ENCODE measurements around the gene ISL2. TPM values are rescaled to one million over a fixed set of nuclear protein-coding genes. Genes with fewer than 3 reads are reported as not detected.

ISL2 gene
- polyA plus RNA-seq, 3 donors = 0.40 to 2.3 (median 0.52) TPM

DNA sequence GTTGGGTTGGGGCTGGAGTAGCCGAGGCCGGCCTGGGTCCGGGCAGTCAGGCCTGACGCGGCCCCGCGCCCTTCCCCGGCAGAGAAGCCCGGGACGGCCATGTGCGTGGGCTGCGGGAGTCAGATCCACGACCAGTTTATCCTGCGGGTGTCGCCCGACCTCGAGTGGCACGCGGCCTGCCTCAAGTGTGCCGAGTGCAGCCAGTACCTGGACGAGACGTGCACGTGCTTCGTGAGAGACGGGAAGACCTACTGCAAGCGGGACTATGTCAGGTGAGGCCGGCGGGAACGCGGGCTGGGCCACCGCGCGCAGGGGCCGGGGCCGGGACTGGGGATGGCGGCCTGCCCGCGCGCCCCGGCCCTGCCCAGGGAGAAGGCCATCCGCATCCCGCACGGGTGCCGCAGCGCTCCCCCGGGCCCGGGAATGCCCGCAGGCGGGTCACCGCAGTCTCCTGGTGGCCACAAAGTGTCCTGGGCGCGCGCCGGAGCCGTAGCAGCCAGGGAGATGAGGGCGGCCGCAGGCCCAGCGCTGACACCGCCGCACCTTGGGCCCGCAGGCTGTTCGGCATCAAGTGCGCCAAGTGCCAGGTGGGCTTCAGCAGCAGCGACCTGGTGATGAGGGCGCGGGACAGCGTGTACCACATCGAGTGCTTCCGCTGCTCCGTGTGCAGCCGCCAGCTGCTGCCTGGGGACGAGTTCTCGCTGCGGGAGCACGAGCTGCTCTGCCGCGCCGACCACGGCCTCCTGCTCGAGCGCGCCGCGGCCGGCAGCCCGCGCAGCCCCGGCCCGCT lies 1.3 kb downstream of the ISL2 start:
- Histone ChIP-seq H3K27me3 (ENCODE audit: control insufficient read depth in 2 of 2, insufficient read depth in 2 of 2, low read length in 2 of 2) (peaks cover 58 to 86% of the 10 kb centered on the region in 2 donors), H3K9ac (ENCODE audit: insufficient read depth, low read length, poor library complexity, severe bottlenecking) (peak overlapping the region; percentile 10), H3K36me3 (replicated peaks in 1 of 2; ENCODE audit: control insufficient read depth in 1 of 2, insufficient read depth in 2 of 2, low read length in 2 of 2) (no peaks in the 10 kb centered on the region), H2AFZ (ENCODE audit: insufficient read depth, low read depth, low read length, poor library complexity, severe bottlenecking) (peak overlapping the region; percentile 65), H3K27ac (ENCODE audit: low read depth in 1 of 2, low read length in 2 of 2) (no peak overlapping the region), H3K4me2 (replicated peaks; ENCODE audit: extremely low read depth, low read length, poor library complexity, severe bottlenecking) (peak overlapping the region; percentile 91), H3K9me3 (replicated peaks in 1 of 2; ENCODE audit: control insufficient read depth in 1 of 2, insufficient read depth in 1 of 2, low read length in 2 of 2) (peaks cover 9 to 40% of the 10 kb centered on the region in 2 donors), H3K79me2 (ENCODE audit: insufficient read depth, low read length) (no peaks in the 10 kb centered on the region), H4K20me1 (ENCODE audit: insufficient read depth, low read length) (peaks cover 31% of the 10 kb centered on the region), H3K4me3 (replicated peaks in 1 of 3; ENCODE audit: low read depth in 2 of 3, low read length in 3 of 3) (peak overlapping the region; percentile 19 to 79 (median 24)), H3K4me1 (ENCODE audit: control insufficient read depth in 1 of 2, insufficient read depth in 2 of 2, low read length in 2 of 2) (peaks cover 77 to 81% of the 10 kb centered on the region in 2 donors)
- Mint-ChIP-seq H3K4me1 (peaks cover 70% of the 10 kb centered on the region), H3K4me3 (peak overlapping the region; percentile 83 to 99), H3K9me3 (peaks cover 0 to 60% (median 49%) of the 10 kb centered on the region in 7 donors), H3K36me3 (peaks cover 13 to 39% of the 10 kb centered on the region in 2 donors), H3K27me3 (ENCODE audit: low read depth in 3 of 3) (peaks cover 79 to 98% (median 88%) of the 10 kb centered on the region in 3 donors), H3K27ac (no peak overlapping the region)
- WGBS (ENCODE audit: insufficient coverage) = 3% methylated on average over 86 of the region's 89 CpGs
- DNase-seq = peak in 1 of 3 donors; percentile 16
- intact Hi-C loops (cut with micrococcal nuclease) = no loop called here
- TF ChIP-seq, protein P1, sequence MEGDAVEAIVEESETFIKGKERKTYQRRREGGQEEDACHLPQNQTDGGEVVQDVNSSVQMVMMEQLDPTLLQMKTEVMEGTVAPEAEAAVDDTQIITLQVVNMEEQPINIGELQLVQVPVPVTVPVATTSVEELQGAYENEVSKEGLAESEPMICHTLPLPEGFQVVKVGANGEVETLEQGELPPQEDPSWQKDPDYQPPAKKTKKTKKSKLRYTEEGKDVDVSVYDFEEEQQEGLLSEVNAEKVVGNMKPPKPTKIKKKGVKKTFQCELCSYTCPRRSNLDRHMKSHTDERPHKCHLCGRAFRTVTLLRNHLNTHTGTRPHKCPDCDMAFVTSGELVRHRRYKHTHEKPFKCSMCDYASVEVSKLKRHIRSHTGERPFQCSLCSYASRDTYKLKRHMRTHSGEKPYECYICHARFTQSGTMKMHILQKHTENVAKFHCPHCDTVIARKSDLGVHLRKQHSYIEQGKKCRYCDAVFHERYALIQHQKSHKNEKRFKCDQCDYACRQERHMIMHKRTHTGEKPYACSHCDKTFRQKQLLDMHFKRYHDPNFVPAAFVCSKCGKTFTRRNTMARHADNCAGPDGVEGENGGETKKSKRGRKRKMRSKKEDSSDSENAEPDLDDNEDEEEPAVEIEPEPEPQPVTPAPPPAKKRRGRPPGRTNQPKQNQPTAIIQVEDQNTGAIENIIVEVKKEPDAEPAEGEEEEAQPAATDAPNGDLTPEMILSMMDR (IDR thresholded peaks at IDR 0.05) = no peak

- Histone ChIP-seq H3K4me2 (replicated peaks; ENCODE audit: extremely low read depth, low read length, poor library complexity, severe bottlenecking) (peak overlapping the region; percentile 91), H3K27me3 (ENCODE audit: control insufficient read depth in 2 of 2, insufficient read depth in 2 of 2, low read length in 2 of 2) (peaks cover 63 to 86% of the 10 kb centered on the region in 2 donors), H3K4me1 (ENCODE audit: control insufficient read depth in 1 of 2, insufficient read depth in 2 of 2, low read length in 2 of 2) (peaks cover 80 to 87% of the 10 kb centered on the region in 2 donors), H4K20me1 (ENCODE audit: insufficient read depth, low read length) (peaks cover 39% of the 10 kb centered on the region), H2AFZ (ENCODE audit: insufficient read depth, low read depth, low read length, poor library complexity, severe bottlenecking) (peak overlapping the region; percentile 66), H3K4me3 (replicated peaks in 1 of 3; ENCODE audit: low read depth in 2 of 3, low read length in 3 of 3) (peak overlapping the region in 1 of 3 experiments; percentile 79), H3K9me3 (replicated peaks in 1 of 2; ENCODE audit: control insufficient read depth in 1 of 2, insufficient read depth in 1 of 2, low read length in 2 of 2) (peaks cover 9 to 47% of the 10 kb centered on the region in 2 donors), H3K36me3 (replicated peaks in 1 of 2; ENCODE audit: control insufficient read depth in 1 of 2, insufficient read depth in 2 of 2, low read length in 2 of 2) (no peaks in the 10 kb centered on the region), H3K9ac (ENCODE audit: insufficient read depth, low read length, poor library complexity, severe bottlenecking) (peak overlapping the region; percentile 10), H3K79me2 (ENCODE audit: insufficient read depth, low read length) (no peaks in the 10 kb centered on the region), H3K27ac (ENCODE audit: low read depth in 1 of 2, low read length in 2 of 2) (no peak overlapping the region)
- Mint-ChIP-seq H3K4me1 (peaks cover 76% of the 10 kb centered on the region), H3K27me3 (ENCODE audit: low read depth in 3 of 3) (peaks cover 83 to 98% (median 88%) of the 10 kb centered on the region in 3 donors), H3K4me3 (peak overlapping the region; percentile 86 to 99), H3K9me3 (peaks cover 0 to 65% (median 56%) of the 10 kb centered on the region in 7 donors), H3K27ac (peak overlapping the region in 3 of 7 donors; percentile 22 to 59 (median 31)), H3K36me3 (peaks cover 18 to 41% of the 10 kb centered on the region in 2 donors)
- DNase-seq = peak; percentile 70 to 82 (median 79)
- 10% methylated on average over 20 of the region's 26 CpGs for WGBS (ENCODE audit: insufficient coverage)
- intact Hi-C loops (cut with micrococcal nuclease) = no loop called here
- TF ChIP-seq, protein P1 (IDR thresholded peaks at IDR 0.05) = no peak
Observed at GRCh38 chr15:76338486-76339304, 2.1 kb downstream of the ISL2 start.
